Measurements from ENCODE around the gene TRIM2.
"Not testable (repeated sequence)": the region's sequence is repeated elsewhere in the genome, so short reads cannot be mapped to it uniquely, and the experiment has no call there.

The TRIM2 gene

GRCh38 chr4:153204247-153204671 is at the start of gene TRIM2:
Gene TRIM2 (plus strand): TSS chr4:153204443. CDS start chr4:153204531, 88 bp downstream.
- DNase-seq: no peak

- no peak for DNase-seq
Measured at GRCh38 chr4:153155686-153156085, 48.6 kb upstream of the TRIM2 start.

- peak; percentile 36 to 42 for DNase-seq
Measured at GRCh38 chr4:153156263-153156662, 48.0 kb upstream of the TRIM2 start.

GRCh38 chr4:153156721-153157120 is 47.5 kb upstream of the TRIM2 start:
- DNase-seq: no peak

GRCh38 chr4:153159016-153159415 is 45.2 kb upstream of the TRIM2 start:
- no peak for DNase-seq

GRCh38 chr4:153159728-153160221 is 44.5 kb upstream of the TRIM2 start:
- DNase-seq: no peak

- DNase-seq: no peak
Measured at GRCh38 chr4:153160821-153161220, 43.4 kb upstream of the TRIM2 start.

- no peak for DNase-seq
Measured at GRCh38 chr4:153161226-153161963, 42.8 kb upstream of the TRIM2 start.

- DNase-seq: not testable (repeated sequence)
Measured at GRCh38 chr4:153165236-153165635, 39.0 kb upstream of the TRIM2 start.

- no peak for DNase-seq
Measured at GRCh38 chr4:153166716-153167501, 37.3 kb upstream of the TRIM2 start.

GRCh38 chr4:153169776-153170175 is 34.5 kb upstream of the TRIM2 start:
- DNase-seq: no peak

GRCh38 chr4:153170407-153170806 is 33.8 kb upstream of the TRIM2 start:
- DNase-seq: no peak

GRCh38 chr4:153174821-153175567 is 29.2 kb upstream of the TRIM2 start:
- no peak for DNase-seq

- DNase-seq: no peak
Measured at GRCh38 chr4:153176938-153177337, 27.3 kb upstream of the TRIM2 start.

GRCh38 chr4:153177841-153178240 is 26.4 kb upstream of the TRIM2 start:
- DNase-seq: no peak

GRCh38 chr4:153179100-153179499 is 25.1 kb upstream of the TRIM2 start:
- no peak for DNase-seq

GRCh38 chr4:153181293-153181692 is 22.9 kb upstream of the TRIM2 start:
- DNase-seq: no peak

GRCh38 chr4:153181700-153182099 is 22.5 kb upstream of the TRIM2 start:
- no peak for DNase-seq

GRCh38 chr4:153183146-153183545 is 21.1 kb upstream of the TRIM2 start:
- DNase-seq: no peak

GRCh38 chr4:153185331-153185852 is 18.9 kb upstream of the TRIM2 start:
- DNase-seq: no peak

GRCh38 chr4:153186046-153186728 is 18.1 kb upstream of the TRIM2 start:
- no peak for DNase-seq

- DNase-seq: no peak
Measured at GRCh38 chr4:153189016-153189801, 15.0 kb upstream of the TRIM2 start.
